ENCODE results near the gene C16orf78. TPM values are rescaled to one million over a fixed set of nuclear protein-coding genes. Genes with fewer than 3 reads are reported as not detected.

Gene C16orf78
- total RNA-seq, 1 donor from 2014 or later, result not detected

DNA sequence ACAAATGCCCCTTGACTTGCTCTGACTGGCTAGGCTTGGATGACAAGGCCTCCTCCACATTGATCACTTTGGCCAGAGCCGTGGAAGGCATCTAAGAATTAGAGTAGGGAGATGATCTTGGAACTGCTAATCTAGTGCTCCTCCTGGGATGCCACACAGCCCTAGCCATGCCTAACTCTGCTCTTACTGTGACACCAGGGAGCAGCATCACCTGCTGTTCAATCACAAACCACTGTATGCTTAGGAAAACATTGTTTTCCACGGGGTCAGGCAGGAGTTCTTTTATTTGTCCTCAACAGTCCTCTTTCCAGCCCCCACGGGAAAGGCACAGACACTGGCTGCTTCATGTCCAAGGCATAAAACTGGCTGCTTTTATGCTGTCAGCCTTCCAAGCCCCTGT is 46.3 kb downstream of the C16orf78 start:
- Mint-ChIP-seq H3K36me3 (ENCODE audit: low read depth) (no peaks in the 10 kb centered on the region), H3K4me1 (ENCODE audit: low read depth) (no peaks in the 10 kb centered on the region), H3K4me3 (ENCODE audit: unreplicated experiment) (no peak overlapping the region), H3K27me3 (ENCODE audit: low read depth) (peaks cover 51% of the 10 kb centered on the region), H3K27ac (ENCODE audit: unreplicated experiment) (no peak overlapping the region), H3K9me3 (ENCODE audit: low read depth) (no peaks in the 10 kb centered on the region)
- no peak for DNase-seq (ENCODE audit: low spot score)
- TF ChIP-seq, protein P1, sequence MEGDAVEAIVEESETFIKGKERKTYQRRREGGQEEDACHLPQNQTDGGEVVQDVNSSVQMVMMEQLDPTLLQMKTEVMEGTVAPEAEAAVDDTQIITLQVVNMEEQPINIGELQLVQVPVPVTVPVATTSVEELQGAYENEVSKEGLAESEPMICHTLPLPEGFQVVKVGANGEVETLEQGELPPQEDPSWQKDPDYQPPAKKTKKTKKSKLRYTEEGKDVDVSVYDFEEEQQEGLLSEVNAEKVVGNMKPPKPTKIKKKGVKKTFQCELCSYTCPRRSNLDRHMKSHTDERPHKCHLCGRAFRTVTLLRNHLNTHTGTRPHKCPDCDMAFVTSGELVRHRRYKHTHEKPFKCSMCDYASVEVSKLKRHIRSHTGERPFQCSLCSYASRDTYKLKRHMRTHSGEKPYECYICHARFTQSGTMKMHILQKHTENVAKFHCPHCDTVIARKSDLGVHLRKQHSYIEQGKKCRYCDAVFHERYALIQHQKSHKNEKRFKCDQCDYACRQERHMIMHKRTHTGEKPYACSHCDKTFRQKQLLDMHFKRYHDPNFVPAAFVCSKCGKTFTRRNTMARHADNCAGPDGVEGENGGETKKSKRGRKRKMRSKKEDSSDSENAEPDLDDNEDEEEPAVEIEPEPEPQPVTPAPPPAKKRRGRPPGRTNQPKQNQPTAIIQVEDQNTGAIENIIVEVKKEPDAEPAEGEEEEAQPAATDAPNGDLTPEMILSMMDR (IDR thresholded peaks at IDR 0.05), result no peak

DNA sequence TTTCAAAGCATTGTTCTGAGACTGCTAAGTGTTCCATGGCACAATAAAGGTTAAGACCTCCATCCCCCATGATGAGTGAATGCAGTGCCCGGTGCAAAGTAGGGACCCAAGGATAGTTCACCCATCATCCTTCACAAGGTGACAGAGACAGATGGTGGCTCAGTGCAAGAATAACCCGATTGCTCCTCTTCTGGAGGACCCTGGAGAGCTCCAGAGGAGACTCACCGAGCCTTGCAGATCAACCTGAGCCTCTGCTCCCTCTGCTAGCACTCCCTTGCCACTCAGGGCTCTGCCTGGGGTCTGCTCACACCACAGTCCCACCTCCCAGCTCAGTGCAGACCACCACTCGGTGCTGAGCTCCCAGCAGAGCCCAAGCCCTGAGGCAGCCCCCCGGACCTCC is 49.3 kb downstream of the C16orf78 start:
- no peaks in the 10 kb centered on the region for H3K36me3 Mint-ChIP-seq (ENCODE audit: low read depth)
- H3K9me3 Mint-ChIP-seq (ENCODE audit: low read depth), result no peaks in the 10 kb centered on the region
- no peaks in the 10 kb centered on the region for H3K4me1 Mint-ChIP-seq (ENCODE audit: low read depth)
- TF ChIP-seq, protein P1 (IDR thresholded peaks at IDR 0.05), result no peak
- H3K27me3 Mint-ChIP-seq (ENCODE audit: low read depth), result peaks cover 45% of the 10 kb centered on the region
- no peak for DNase-seq (ENCODE audit: low spot score)
- no peak overlapping the region for H3K27ac Mint-ChIP-seq (ENCODE audit: unreplicated experiment)
- no peak overlapping the region for H3K4me3 Mint-ChIP-seq (ENCODE audit: unreplicated experiment)

DNA sequence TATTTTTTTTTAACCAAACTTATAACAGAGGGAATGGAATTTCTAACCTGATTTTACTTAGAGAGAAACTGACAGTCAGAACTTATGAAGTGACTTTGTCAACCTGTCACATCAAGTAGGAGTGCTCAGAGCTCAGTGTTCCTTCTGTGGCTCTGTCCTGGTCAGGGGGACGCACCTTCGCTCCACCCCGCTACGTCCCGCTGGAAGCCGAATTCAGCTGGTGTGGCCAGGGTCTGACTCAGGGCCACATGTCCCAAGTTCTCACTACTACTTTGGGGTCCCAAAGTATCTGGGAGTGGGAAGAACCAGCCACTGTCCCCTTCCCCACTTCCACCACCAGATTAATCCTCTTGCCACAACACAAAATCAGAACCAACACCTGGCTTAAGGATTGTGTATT is 51.4 kb downstream of the C16orf78 start:
- Mint-ChIP-seq H3K27me3 (ENCODE audit: low read depth) (peaks cover 39% of the 10 kb centered on the region), H3K9me3 (ENCODE audit: low read depth) (peaks cover 13% of the 10 kb centered on the region), H3K4me3 (ENCODE audit: unreplicated experiment) (no peak overlapping the region), H3K4me1 (ENCODE audit: low read depth) (no peaks in the 10 kb centered on the region), H3K27ac (ENCODE audit: unreplicated experiment) (no peak overlapping the region), H3K36me3 (ENCODE audit: low read depth) (no peaks in the 10 kb centered on the region)
- TF ChIP-seq, protein P1 (IDR thresholded peaks at IDR 0.05), result no peak
- DNase-seq (ENCODE audit: low spot score), result no peak

DNA sequence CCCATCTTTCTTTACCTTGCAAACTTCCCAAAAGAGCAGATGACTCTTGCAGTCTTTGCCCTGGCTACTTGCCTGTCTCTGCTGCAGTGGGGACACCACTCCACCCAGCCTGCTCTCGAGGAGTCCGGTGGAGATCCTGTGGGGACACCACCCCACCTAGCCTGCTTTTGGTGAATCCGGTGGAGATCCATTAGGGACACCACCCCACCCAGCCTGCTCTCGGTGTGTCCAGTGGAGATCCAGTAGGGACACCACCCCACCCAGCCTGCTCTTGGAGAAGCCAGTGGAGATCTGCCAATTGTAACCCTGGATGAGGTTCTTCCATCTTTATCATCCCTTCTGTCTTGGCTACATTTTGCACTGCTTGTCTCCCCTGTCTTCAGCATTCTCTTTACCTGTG is 54.2 kb downstream of the C16orf78 start:
- Mint-ChIP-seq H3K36me3 (ENCODE audit: low read depth) (no peaks in the 10 kb centered on the region), H3K4me3 (ENCODE audit: unreplicated experiment) (no peak overlapping the region), H3K27me3 (ENCODE audit: low read depth) (peaks cover 29% of the 10 kb centered on the region)

DNA sequence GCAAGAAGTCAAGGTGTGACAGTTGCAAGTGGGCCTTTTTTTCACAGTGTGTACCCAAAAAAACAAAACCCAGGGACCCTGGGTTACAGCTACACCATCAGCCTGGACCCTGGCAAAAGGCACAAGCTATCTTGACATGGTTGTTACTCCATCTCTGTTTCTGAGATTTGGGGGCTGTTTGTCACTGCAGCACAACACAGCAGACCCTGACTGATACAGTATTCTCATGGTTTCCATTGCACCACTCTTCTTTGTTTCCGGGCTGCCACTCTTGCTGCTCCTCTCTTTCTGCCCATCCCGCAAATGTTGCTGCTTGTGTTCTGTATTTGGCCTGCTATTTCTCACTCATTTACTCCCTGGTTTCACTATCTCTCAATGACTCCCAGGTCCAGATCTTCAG is 55.2 kb downstream of the C16orf78 start:
- Mint-ChIP-seq H3K4me3 (ENCODE audit: unreplicated experiment) (no peak overlapping the region), H3K4me1 (ENCODE audit: low read depth) (no peaks in the 10 kb centered on the region), H3K27ac (ENCODE audit: unreplicated experiment) (no peak overlapping the region), H3K27me3 (ENCODE audit: low read depth) (peaks cover 26% of the 10 kb centered on the region), H3K9me3 (ENCODE audit: low read depth) (peaks cover 13% of the 10 kb centered on the region), H3K36me3 (ENCODE audit: low read depth) (no peaks in the 10 kb centered on the region)
- TF ChIP-seq, protein P1 (IDR thresholded peaks at IDR 0.05), result no peak
- no peak for DNase-seq (ENCODE audit: low spot score)

More for the DNA sequence above, 54.2 kb downstream of the C16orf78 start:
- no peak for DNase-seq (ENCODE audit: low spot score)
- Mint-ChIP-seq H3K9me3 (ENCODE audit: low read depth) (peaks cover 13% of the 10 kb centered on the region), H3K27ac (ENCODE audit: unreplicated experiment) (no peak overlapping the region), H3K4me1 (ENCODE audit: low read depth) (no peaks in the 10 kb centered on the region)
- TF ChIP-seq, protein P1 (IDR thresholded peaks at IDR 0.05), result no peak

Data from chondrocyte (in vitro differentiated cells).